IMR-90 (cell line): Measurements from ENCODE around the gene IL6.

ENCODE experiments used
- CEBPB ChIP-seq: IDR thresholded peaks from 2 replicates; pipeline ENCODE4 v1.6.1; 2012; ENCODE audit warnings: low read depth, low read length, improper control_type of control experiment
- CTCF ChIP-seq: conservative IDR thresholded peaks from 2 replicates; pipeline ENCODE4 v1.5.1; 2012; ENCODE audit warnings: mild to moderate bottlenecking, low read depth, low read length, improper control_type of control experiment
- POLR2A ChIP-seq: IDR thresholded peaks from 2 replicates; pipeline ENCODE4 v1.6.1; 2012; ENCODE audit warnings: mild to moderate bottlenecking, low read depth, low read length
- RCOR1 ChIP-seq: IDR thresholded peaks from 2 replicates; pipeline ENCODE4 v1.6.1; 2012; ENCODE audit warnings: mild to moderate bottlenecking, low read length, improper control_type of control experiment; ENCODE audit not compliant: insufficient replicate concordance
- RFX5 ChIP-seq: IDR thresholded peaks from 2 replicates; pipeline ENCODE4 v1.8.0; 2012; ENCODE audit warnings: low read depth, mild to moderate bottlenecking, low read length, moderate library complexity

GRCh38 chr7:22697876-22698606 lies 29.0 kb upstream of the IL6 start:
- TF ChIP-seq POLR2A (no peak), CEBPB (no peak), CTCF (no peak), RFX5 (no peak), RCOR1 (no peak)
